ENCODE measurements around the gene HMSD.

DNA sequence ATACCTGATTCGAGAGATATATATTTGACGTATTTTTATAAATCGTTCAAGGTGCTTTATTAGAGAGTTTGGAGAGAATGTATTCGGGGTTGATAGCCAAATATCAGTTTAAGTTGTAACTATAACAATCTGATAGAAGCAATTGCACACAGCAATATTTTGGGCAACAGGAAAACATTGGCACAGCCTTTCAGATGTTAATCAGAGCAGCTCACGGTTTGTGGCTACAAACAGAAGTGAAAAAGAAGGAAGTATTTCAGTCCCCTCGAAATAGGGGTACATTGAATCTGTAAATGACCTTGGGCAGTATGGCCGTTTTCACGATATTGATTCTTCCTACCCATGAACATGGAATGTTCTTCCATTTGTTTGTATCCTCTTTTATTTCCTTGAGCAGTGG, 20.8 kb upstream of the HMSD start:
- TF ChIP-seq, protein P1, sequence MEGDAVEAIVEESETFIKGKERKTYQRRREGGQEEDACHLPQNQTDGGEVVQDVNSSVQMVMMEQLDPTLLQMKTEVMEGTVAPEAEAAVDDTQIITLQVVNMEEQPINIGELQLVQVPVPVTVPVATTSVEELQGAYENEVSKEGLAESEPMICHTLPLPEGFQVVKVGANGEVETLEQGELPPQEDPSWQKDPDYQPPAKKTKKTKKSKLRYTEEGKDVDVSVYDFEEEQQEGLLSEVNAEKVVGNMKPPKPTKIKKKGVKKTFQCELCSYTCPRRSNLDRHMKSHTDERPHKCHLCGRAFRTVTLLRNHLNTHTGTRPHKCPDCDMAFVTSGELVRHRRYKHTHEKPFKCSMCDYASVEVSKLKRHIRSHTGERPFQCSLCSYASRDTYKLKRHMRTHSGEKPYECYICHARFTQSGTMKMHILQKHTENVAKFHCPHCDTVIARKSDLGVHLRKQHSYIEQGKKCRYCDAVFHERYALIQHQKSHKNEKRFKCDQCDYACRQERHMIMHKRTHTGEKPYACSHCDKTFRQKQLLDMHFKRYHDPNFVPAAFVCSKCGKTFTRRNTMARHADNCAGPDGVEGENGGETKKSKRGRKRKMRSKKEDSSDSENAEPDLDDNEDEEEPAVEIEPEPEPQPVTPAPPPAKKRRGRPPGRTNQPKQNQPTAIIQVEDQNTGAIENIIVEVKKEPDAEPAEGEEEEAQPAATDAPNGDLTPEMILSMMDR (IDR thresholded peaks at IDR 0.05; ENCODE audit: extremely low read depth in 1 of 2, insufficient read depth in 1 of 2, low read depth in 1 of 2, low read length in 2 of 2): no peak
- TF ChIP-seq POLR2A (IDR thresholded peaks at IDR 0.05; ENCODE audit: low read depth, low read length) (no peak), EZH2 (IDR thresholded peaks at IDR 0.05; ENCODE audit: borderline replicate concordance, low read depth, low read length, severe bottlenecking) (no peak), MYC (IDR thresholded peaks at IDR 0.05; ENCODE audit: low read depth, low read length) (no peak)
